Measurements from ENCODE around the gene GLP1R.

Gene GLP1R

GRCh38 chr6:39049575-39050283, 1.1 kb downstream of the GLP1R start:
- TF ChIP-seq CTCF (IDR thresholded peaks at IDR 0.05; ENCODE audit: borderline replicate concordance, control extremely low read depth, extremely low read depth, insufficient read depth, missing control alignments): no peak
- no peak for DNase-seq (ENCODE audit: low spot score)
- in situ Hi-C loops (cut with MboI; ENCODE audit: low sequenced_read_pairs, unreplicated experiment): no loop called here

- DNase-seq (ENCODE audit: low spot score): no peak
- in situ Hi-C loops (cut with MboI; ENCODE audit: low sequenced_read_pairs, unreplicated experiment): no loop called here
- TF ChIP-seq CTCF (IDR thresholded peaks at IDR 0.05; ENCODE audit: borderline replicate concordance, control extremely low read depth, extremely low read depth, insufficient read depth, missing control alignments): no peak
These were observed 2.0 kb downstream of the GLP1R start for GRCh38 chr6:39050453-39051112.

GRCh38 chr6:39051399-39052122, 3.0 kb downstream of the GLP1R start:
- in situ Hi-C loops (cut with MboI; ENCODE audit: low sequenced_read_pairs, unreplicated experiment): no loop called here
- DNase-seq (ENCODE audit: low spot score): no peak
- TF ChIP-seq CTCF (IDR thresholded peaks at IDR 0.05; ENCODE audit: borderline replicate concordance, control extremely low read depth, extremely low read depth, insufficient read depth, missing control alignments): no peak

GRCh38 chr6:39053016-39053624, 4.5 kb downstream of the GLP1R start:
- in situ Hi-C loops (cut with MboI; ENCODE audit: low sequenced_read_pairs, unreplicated experiment): no loop called here
- TF ChIP-seq CTCF (IDR thresholded peaks at IDR 0.05; ENCODE audit: borderline replicate concordance, control extremely low read depth, extremely low read depth, insufficient read depth, missing control alignments): no peak
- DNase-seq (ENCODE audit: low spot score): no peak

GRCh38 chr6:39053854-39054576, 5.4 kb downstream of the GLP1R start:
- no peak for TF ChIP-seq CTCF (IDR thresholded peaks at IDR 0.05; ENCODE audit: borderline replicate concordance, control extremely low read depth, extremely low read depth, insufficient read depth, missing control alignments)
- in situ Hi-C loops (cut with MboI; ENCODE audit: low sequenced_read_pairs, unreplicated experiment): no loop called here
- DNase-seq (ENCODE audit: low spot score): no peak
